ENCODE data around the gene GRM8.

The GRM8 gene

DNA sequence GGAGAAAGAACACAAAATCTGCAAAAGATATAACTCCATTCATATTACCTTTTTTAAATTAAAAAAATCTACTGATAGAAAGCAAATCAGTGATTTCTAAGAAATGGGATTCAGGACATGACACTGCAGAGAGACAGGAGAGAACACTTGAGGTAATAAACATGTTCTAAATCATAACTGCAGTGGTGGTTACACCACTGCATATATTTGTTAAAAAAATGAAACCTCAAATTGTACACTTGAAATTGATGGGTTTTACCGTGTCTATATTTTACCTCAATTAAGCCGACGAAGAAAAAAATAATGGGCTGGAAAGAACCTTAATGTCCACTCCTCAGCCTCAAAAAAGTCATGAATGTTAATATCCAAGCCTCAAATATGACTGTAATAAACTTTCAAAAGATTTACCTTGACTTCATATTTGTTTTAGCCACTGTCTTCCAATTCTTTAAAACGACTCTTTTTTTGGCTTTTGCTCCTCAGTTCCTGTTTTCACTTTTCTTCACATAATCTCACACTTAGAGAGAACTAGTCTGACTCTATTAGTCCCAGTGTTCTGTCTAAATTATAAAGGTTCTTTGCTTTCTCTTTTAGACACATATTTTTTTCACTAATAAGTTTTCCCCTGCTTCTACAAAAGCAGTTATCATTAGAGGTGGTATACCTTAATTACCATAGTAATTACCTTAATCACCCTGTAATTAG lies 502.4 kb downstream of the GRM8 start:
- no peak for DNase-seq (ENCODE audit: low read depth)
- no peak overlapping the region for H3K4me3 ChIP-seq (ENCODE audit: control insufficient read depth, low read depth, low read length)
- TF ChIP-seq, protein P1, sequence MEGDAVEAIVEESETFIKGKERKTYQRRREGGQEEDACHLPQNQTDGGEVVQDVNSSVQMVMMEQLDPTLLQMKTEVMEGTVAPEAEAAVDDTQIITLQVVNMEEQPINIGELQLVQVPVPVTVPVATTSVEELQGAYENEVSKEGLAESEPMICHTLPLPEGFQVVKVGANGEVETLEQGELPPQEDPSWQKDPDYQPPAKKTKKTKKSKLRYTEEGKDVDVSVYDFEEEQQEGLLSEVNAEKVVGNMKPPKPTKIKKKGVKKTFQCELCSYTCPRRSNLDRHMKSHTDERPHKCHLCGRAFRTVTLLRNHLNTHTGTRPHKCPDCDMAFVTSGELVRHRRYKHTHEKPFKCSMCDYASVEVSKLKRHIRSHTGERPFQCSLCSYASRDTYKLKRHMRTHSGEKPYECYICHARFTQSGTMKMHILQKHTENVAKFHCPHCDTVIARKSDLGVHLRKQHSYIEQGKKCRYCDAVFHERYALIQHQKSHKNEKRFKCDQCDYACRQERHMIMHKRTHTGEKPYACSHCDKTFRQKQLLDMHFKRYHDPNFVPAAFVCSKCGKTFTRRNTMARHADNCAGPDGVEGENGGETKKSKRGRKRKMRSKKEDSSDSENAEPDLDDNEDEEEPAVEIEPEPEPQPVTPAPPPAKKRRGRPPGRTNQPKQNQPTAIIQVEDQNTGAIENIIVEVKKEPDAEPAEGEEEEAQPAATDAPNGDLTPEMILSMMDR (conservative IDR thresholded peaks at IDR 0.05; ENCODE audit: control insufficient read depth, insufficient read depth, low read depth, low read length) = no peak

DNA sequence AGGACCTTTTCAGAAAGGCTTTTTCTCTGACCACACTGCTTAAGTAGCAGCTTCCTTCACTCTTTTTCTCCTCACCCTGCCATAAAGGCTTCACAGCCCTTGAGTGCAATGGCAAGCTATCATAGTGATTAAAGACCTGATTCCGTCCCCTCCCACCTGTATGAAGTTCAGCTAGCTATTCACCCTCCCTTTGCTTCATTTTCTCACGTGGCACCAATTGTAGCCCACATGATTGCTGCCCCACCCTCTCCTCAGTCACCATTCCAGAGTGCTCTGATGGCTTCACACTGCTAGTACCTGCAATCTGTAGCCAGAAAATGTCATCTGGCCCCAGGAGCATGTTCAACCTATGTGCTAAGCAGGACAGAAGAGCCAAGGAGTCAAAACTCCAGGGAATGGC lies 523.8 kb downstream of the GRM8 start:
- DNase-seq (ENCODE audit: low read depth) = no peak
- TF ChIP-seq, protein P1 (conservative IDR thresholded peaks at IDR 0.05; ENCODE audit: control insufficient read depth, insufficient read depth, low read depth, low read length) = no peak
- no peak overlapping the region for H3K4me3 ChIP-seq (ENCODE audit: control insufficient read depth, low read depth, low read length)

DNA sequence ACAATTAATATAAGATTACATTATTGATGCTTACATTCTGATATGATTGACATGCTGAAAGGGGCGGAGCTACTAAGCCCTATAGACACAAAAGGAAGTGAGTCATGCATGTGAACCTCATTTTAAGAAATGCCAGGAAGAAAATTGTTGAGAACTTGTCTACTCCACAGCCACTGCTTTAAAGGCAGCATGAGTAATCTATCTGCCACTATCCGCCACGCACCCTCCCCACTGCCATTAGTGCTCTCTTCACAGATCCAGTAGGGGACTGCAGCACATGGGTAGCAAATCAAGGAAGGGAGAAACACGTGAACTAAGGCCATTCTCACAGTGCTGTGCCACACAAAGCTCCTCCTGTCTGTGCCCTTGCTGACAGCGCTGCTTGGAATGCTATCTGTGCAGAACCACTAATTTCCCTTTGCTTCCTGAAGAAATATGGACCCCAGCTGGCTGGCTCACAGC lies 524.8 kb downstream of the GRM8 start:
- peak; percentile 17 for DNase-seq (ENCODE audit: low read depth)
- TF ChIP-seq, protein P1 (conservative IDR thresholded peaks at IDR 0.05; ENCODE audit: control insufficient read depth, insufficient read depth, low read depth, low read length) = no peak
- H3K4me3 ChIP-seq (ENCODE audit: control insufficient read depth, low read depth, low read length) = no peak overlapping the region

DNA sequence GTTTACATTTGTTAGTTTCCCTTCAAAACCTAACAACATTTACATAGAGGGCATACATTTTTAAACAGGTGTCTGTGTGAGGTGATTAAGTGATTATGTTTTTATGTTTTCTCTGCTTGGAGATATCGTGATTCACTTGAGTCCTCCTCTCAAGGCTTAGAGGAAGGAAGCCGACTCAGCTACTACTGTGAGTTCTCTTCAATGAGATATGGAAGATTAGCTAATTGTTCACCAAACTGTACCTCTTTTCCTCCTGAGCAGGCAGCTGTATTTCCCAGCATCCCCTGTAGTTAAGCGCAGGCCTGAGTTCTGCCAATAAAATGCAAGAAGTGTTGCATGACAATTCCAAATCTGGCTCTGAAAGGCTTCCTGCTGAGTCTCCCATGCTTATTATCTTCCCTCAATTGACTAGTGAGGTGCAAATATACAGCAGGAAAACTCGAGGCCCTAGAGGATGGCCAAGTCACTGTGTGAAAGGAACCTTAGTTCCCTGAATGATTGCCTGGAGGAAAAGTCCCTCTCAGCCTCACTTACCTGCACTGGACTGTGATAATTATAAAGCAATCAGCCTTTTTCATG lies 528.7 kb downstream of the GRM8 start:
- H3K4me3 ChIP-seq (ENCODE audit: control insufficient read depth, low read depth, low read length) = no peak overlapping the region
- no peak for DNase-seq (ENCODE audit: low read depth)
- TF ChIP-seq, protein P1 (conservative IDR thresholded peaks at IDR 0.05; ENCODE audit: control insufficient read depth, insufficient read depth, low read depth, low read length) = no peak

DNA sequence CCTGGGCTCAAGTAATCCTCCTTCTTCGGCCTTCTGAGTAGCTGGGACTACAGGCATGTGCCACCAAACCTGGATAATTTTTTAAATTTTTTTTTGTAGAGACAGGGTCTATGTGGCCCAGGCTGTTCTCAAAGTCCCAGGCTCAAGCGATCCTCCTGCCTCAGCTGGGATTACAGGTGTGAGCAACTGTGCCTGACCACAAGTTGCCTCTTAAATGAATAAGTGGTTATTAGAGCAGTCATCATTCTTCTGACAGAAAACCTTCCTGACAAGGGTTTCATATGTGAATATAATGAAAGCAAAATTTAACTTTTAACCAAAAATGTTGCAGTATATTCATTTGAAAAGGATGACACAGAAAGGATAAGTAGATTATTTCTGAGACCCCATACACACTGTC lies 532.5 kb downstream of the GRM8 start:
- TF ChIP-seq, protein P1 (conservative IDR thresholded peaks at IDR 0.05; ENCODE audit: control insufficient read depth, insufficient read depth, low read depth, low read length) = no peak
- no peak overlapping the region for H3K4me3 ChIP-seq (ENCODE audit: control insufficient read depth, low read depth, low read length)
- DNase-seq (ENCODE audit: low read depth) = no peak

DNA sequence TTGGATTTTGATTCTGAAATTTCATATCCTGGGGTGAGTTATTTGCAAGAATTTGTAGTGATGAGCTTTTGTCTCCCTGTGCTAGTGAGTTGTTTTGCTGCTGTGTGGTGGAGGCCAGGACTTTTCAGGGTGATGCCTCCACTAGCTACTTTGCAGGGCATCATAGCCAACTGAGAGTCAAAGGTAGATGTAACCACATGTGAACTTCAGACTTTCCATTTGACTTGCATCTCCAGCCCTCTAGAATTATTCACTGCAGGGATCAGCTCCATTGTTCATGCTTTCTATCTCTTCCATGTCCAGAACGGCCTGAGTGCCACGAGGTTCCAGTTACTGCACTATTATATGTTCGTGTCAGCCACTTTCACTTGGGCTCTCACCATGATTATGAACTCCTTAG lies 534.3 kb downstream of the GRM8 start:
- TF ChIP-seq, protein P1 (conservative IDR thresholded peaks at IDR 0.05; ENCODE audit: control insufficient read depth, insufficient read depth, low read depth, low read length) = no peak
- no peak for DNase-seq (ENCODE audit: low read depth)
- H3K4me3 ChIP-seq (ENCODE audit: control insufficient read depth, low read depth, low read length) = no peak overlapping the region
